C4-2B (cell line): Measurements from ENCODE around the gene EPHA2.

Source experiments
- ZFX ChIP-seq: fragments of 450-650 bp; IDR thresholded peaks from 2 replicates; pipeline ENCODE4 v1.6.1; 2017
- TF ChIP-seq, protein P1 (sequence below): fragments of 450-650 bp; conservative IDR thresholded peaks from 2 replicates; pipeline ENCODE4 v1.5.1; 2017; ENCODE audit warnings: mild to moderate bottlenecking

DNA sequence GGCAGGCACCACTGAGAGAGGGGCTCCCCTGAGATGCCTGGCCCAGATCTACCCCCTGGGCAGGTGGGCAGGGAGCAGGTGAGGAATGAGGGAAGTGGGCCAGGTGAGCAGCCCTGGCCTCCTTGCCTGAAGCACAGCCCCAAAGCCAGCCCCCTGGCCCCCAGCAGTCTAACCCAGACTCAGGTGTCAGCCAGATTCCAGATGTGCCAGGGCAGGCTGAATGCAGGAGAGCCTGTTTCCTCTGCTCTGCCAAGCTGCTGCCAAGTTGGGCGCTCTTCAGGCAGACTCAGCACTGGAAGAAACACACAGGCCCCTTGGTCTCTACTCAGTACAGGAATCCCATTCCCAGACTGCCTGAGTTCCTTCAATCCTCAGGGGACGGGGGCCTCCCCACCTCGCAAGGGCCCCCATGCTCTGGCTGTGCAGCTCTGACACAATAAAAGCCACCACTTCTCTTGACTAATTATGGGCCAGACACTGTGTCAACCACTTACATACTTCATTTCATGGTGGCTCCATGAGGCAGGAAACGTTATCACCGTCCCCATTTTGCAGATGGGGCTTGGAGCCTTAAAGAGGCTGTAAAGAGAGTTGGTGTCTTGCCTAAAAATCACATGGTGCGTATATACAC is 36.2 kb upstream of the EPHA2 start:
- TF ChIP-seq, protein P1, sequence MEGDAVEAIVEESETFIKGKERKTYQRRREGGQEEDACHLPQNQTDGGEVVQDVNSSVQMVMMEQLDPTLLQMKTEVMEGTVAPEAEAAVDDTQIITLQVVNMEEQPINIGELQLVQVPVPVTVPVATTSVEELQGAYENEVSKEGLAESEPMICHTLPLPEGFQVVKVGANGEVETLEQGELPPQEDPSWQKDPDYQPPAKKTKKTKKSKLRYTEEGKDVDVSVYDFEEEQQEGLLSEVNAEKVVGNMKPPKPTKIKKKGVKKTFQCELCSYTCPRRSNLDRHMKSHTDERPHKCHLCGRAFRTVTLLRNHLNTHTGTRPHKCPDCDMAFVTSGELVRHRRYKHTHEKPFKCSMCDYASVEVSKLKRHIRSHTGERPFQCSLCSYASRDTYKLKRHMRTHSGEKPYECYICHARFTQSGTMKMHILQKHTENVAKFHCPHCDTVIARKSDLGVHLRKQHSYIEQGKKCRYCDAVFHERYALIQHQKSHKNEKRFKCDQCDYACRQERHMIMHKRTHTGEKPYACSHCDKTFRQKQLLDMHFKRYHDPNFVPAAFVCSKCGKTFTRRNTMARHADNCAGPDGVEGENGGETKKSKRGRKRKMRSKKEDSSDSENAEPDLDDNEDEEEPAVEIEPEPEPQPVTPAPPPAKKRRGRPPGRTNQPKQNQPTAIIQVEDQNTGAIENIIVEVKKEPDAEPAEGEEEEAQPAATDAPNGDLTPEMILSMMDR: no peak
- no peak for TF ChIP-seq ZFX
